GM21390 (cell line): ENCODE data around the gene THAP7.
A peak's percentile ranks its signal among the peaks of the same experiment; 100 is the strongest.
"Not testable (repeated sequence)": the region's sequence is repeated elsewhere in the genome, so short reads cannot be mapped to it uniquely, and the experiment has no call there.

Experiments
- ATAC-seq: cut with Tn5 transposase; IDR thresholded peaks from one replicate; pipeline ENCODE4 v1.9.1; 2021; ENCODE audit not compliant: unreplicated experiment

Gene THAP7

DNA sequence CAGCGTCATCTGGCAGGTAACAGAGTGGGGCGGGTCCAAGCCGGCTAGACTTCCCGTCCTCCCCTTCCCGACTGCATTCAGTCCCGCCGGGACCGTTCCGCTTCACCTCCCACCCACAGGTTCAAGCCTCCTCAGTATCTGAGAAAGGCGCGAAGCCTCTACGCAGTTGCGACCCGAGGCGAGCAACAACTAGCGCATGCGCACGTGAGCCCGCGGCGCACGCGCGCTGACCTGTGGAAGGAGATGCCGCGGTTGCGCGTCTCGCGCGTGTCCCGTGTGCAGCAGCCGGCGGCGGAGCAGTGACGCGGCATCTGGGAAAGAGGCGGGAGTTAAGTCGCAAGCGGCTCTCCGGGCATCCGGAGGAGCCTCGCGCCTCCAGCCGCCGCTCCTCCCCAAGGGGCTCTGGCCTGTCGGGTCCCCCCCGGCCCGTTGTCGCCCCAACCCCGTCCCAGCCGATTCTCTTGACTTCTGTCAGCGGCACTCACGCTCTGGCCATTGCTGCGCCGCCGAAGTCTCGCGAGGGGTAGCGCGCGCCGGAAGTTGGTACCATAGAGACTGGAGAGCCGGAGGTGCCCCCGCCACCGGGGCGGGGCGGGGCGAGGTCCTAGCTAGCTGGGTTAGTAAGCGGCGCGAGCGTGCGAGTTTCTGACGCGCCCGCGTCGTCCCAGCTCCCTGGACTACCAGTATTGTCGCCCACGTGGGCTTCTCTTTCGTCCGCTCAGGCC is at the start of gene THAP7:
Gene THAP7, minus strand, starts transcription at position 518 of the 725 bp plus-strand sequence. Its CDS starts 207 bp downstream, at position 311.
- ATAC-seq: peak; percentile 84

- ATAC-seq: no peak
These were observed 49.4 kb upstream of the THAP7 start for GRCh38 chr22:21051145-21051830.

- not testable (repeated sequence) for ATAC-seq
These were observed 47.0 kb upstream of the THAP7 start for GRCh38 chr22:21048965-21049364.

GRCh38 chr22:21048448-21048847 is 46.5 kb upstream of the THAP7 start:
- not testable (repeated sequence) for ATAC-seq

DNA sequence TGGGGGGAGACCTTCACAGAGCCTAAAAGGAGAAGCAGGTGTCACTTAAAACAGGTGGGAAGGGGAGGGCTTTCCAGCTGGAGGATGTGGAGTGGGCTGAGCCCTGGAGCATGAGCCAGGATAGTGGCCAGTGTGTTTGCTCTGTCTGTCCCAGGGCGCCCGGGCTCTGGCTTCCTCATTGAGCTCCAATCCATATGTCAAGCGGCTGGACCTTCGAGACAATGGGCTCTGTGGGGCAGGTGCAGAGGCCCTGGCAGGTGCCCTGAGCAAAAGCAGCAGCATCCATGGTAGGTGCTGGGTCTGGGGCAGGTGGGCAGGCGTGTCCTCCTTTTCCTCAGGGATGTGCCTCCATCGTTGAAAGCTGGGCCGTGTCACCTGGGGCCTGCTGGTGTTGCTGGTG is 45.8 kb upstream of the THAP7 start:
- ATAC-seq: no peak

- ATAC-seq: no peak
These were observed 45.2 kb upstream of the THAP7 start for GRCh38 chr22:21047035-21047661.

GRCh38 chr22:21045585-21046294 is 43.8 kb upstream of the THAP7 start, which contains the start of gene LRRC74B:
Gene LRRC74B (plus strand): TSS chr22:21045946. CDS start chr22:21045987, 41 bp downstream.
- peak; percentile 84 for ATAC-seq

DNA sequence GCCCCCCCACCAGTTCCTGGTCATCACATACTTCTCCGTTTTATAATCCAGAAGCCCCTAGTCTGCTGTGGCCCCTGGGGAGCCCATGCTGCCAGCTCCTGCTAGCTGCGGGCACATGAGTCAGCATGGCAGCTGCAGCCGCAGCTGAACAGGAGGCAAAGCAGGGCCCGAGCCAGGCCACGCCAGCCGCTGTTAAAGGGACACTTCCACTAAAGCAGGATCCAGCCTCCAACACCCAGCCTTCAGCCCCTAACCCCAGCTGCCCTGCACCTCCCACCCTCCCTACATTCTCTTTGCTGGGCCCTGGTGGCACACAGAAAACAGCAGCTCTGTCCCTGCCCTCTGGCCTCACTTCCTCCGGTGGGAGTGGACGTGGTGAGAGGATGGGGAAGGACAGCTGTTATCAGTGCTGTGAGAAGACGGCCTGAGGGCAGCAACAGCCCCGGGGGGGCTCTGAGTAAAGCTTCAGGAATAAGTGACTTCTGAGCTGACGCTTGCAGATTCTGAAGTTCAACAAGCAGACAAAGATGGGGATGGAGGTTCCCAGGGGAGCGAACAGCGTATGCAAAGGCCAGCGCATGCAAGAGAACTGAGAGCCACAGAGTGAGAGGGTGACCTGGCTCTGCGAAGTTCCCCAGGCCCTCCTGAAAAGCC is 43.1 kb upstream of the THAP7 start:
- ATAC-seq: no peak

DNA sequence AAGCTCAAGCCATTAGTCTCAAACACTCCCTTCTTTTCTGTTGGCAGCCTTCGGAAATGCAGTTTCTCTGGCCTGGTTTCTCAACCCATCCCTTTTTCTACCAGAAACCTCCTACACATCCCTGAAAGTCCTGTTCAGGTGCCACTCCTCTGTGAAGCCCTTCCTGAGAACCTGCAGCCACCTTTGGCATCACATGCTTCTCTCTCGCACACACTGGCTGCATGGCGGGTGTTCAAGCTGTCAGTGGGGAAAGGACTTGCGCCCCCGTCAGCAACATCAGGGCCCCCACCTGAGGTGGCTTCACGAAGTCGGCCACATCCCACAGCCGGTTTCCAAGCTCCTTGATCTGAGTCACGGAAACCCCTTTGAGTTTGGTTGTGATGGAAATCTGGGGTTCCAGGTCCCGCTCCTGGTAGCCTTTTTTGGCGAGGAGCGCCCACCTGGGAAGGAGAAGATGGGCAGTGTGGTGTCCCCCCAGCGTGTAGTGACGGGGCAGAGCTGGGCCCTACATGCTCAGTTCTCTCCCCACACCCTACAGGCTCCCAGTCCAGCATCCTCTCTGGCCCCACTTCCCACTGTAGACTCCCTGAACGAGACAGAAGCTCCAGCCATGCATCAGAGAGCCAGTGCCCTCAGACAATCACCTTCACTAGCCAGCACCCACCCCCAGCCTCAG is 42.1 kb upstream of the THAP7 start:
- ATAC-seq: no peak

DNA sequence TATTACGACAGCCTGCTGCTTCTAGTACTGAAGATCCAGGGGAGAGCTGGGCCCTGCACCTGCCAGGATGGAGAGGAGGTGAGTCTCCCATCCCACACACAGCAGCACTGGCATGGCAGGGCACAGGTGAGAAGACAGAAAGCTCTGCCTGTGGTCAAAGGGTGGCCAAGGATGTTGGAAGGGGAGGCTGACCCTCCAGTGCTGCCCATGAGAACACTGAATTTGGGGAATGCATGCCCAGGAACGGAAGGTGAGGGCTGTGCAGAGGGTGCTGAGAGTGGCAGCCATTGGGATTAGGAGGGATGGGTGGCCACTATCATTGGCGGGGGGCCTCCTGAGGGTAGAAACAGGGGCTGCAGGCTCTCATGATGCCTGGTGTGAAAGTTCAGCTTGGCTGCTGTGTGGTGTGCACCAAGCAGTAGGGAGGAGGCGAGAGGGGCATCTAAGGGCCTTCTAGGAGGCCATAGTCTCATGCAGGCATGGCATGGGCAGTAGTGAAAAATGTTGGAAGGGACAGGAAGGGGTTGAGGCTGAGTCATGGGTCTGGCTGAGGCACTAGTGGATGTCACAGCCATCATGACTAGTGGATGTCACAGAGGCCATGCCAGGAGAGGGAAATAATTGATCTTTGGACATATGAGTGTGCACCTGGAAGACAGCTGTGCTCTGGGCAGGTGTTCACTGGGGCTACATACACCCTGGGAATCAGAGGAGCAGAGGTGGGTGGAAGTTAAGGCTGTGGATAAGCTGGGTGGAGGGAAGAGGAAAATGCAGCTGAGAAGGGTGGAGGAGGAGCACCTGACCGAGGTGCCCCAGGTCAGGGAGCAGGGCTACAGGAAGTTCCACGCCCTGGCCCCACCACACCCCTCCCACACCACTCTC is 41.3 kb upstream of the THAP7 start:
- no peak for ATAC-seq

DNA sequence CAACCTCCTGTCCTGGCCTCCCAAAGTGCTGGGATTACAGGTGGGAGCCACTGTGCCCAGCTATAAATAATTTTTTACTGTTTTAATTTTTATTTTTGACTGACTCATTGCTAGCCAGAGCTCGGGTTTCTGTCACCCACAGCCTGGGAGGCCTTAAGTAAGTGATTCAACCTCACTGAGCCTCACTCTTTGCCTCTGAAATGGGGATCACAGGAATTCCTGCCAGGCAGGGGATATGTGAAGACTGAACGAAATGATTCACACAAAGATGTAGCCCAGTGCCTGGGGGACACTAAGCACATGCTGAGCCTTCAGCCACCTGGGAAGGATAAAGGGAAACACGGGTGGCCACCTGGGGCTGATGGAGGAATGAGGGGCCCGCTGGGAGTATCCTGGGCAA is 40.0 kb upstream of the THAP7 start:
- ATAC-seq: no peak

- ATAC-seq: not testable (repeated sequence)
These were observed 37.2 kb upstream of the THAP7 start for GRCh38 chr22:21039158-21039557.

GRCh38 chr22:21038405-21038804 is 36.5 kb upstream of the THAP7 start:
- no peak for ATAC-seq

- no peak for ATAC-seq
These were observed 33.1 kb upstream of the THAP7 start for GRCh38 chr22:21034989-21035388.

GRCh38 chr22:21033895-21034294 is 32.0 kb upstream of the THAP7 start:
- ATAC-seq: no peak

DNA sequence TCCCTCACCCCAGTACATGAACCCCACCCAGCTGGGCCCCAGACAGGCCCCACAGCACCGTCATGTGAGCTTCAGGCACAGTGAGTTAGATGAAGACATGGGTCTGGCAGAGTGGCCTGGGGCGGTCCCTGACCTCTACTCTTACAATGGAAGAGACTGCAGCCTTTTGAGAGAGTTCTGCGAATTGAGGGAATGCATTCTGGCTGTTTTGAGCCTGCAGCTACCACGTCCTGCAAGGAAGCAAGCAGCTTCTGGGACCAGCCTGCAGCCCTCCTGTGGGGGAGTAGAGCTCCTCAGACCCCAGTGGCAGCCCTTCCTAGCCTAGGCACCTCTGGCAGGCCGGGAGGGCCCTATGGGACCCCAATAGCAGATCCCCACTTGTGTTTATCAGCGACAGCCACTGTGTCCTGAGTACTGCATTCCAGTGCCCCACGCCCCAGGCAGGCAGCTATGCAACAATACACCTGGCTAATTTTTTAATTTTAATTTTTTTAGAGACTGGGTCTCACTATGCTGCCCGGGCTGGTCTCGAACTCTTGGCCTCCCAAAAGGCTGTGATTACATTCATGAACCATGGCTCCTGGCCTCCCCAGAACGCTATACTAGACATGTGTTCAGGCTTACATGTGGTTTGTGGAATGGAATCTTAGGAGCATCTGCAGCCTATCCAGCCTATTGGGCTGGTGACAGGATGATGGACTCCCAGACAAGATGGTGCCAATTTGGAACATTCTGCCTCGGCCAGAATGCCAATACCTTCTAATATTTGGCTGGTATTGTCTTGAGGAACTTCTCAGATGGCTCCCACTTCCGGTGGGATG is 31.2 kb upstream of the THAP7 start:
- no peak for ATAC-seq

GRCh38 chr22:21032037-21032867 is 30.3 kb upstream of the THAP7 start, which contains the start of gene SLC7A4:
Gene SLC7A4 (minus strand): TSS chr22:21032561. CDS start chr22:21031812, 749 bp downstream.
- no peak for ATAC-seq
